MCF 10A (cell line): Measurements from ENCODE around the gene PLXND1. TPM values are rescaled to one million over a fixed set of nuclear protein-coding genes. Genes with fewer than 3 reads are reported as not detected.

Source experiments
- BruUV-seq: library from RNA; stranded (reverse); fragments of 400-500 nt; replicated peaks from 2 replicates; lab custom pipeline; 2021; lab: Mats Ljungman, UMichigan
- CTCF ChIA-PET: fragments of 300-600 bp; sonication (Branson Sonifier 250); formaldehyde crosslinking; extraction: SDS; loops from one replicate; lab custom pipeline; 2021; ENCODE audit warnings: antibody characterized with exemption, inconsistent platforms; lab: Yijun Ruan, JAX
- POLR2A ChIA-PET: fragments of 300-600, 350-650 bp; sonication (Branson Sonifier 250); formaldehyde crosslinking; extraction: SDS; loops from one replicate; lab custom pipeline; 2020; ENCODE audit warnings: antibody characterized with exemption, inconsistent platforms; lab: Yijun Ruan, JAX
- DNase-seq: peaks from one replicate; pipeline ENCODE4 v3.0.0-alpha.2; 2018; ENCODE audit not compliant: unreplicated experiment
- H3K27ac Mint-ChIP-seq: one replicate; pipeline ENCODE4 v1.8.0; 2022; ENCODE audit warnings: mild to moderate bottlenecking, low read depth, mixed read lengths; ENCODE audit not compliant: unreplicated experiment
- H3K27me3 Mint-ChIP-seq: one replicate; pipeline ENCODE4 v1.8.0; 2022; ENCODE audit warnings: mixed read lengths; ENCODE audit not compliant: insufficient read depth, unreplicated experiment
- H3K36me3 Mint-ChIP-seq: one replicate; pipeline ENCODE4 v1.8.0; 2022; ENCODE audit warnings: mild to moderate bottlenecking, moderate library complexity, mixed read lengths; ENCODE audit not compliant: insufficient read depth, unreplicated experiment
- H3K4me1 Mint-ChIP-seq: one replicate; pipeline ENCODE4 v1.8.0; 2022; ENCODE audit warnings: mixed read lengths; ENCODE audit not compliant: insufficient read depth, unreplicated experiment
- H3K4me3 Mint-ChIP-seq: one replicate; pipeline ENCODE4 v1.8.0; 2022; ENCODE audit warnings: mild to moderate bottlenecking, moderate library complexity, mixed read lengths; ENCODE audit not compliant: unreplicated experiment
- H3K9me3 Mint-ChIP-seq: one replicate; pipeline ENCODE4 v1.8.0; 2022; ENCODE audit warnings: mixed read lengths; ENCODE audit not compliant: unreplicated experiment
- intact Hi-C: fragments of 100-400 bp; cut with micrococcal nuclease; formaldehyde crosslinking; loops from 2 replicates; pipeline ENCODE4 v1.14.1; 2022
- total RNA-seq: library from RNA; stranded (reverse); gene quantifications from 2 replicates; pipeline ENCODE4 v1.2.3, GENCODE V29; 2022
- TF ChIP-seq, protein P1 (sequence below): fragments of 200-600 bp; IDR thresholded peaks from one replicate; pipeline ENCODE4 v1.8.0; 2022; ENCODE audit warnings: antibody characterized with exemption, mild to moderate bottlenecking; ENCODE audit not compliant: unreplicated experiment

PLXND1 gene
- total RNA-seq, 1 experiment from 2014 or later = 5.6 TPM

DNA sequence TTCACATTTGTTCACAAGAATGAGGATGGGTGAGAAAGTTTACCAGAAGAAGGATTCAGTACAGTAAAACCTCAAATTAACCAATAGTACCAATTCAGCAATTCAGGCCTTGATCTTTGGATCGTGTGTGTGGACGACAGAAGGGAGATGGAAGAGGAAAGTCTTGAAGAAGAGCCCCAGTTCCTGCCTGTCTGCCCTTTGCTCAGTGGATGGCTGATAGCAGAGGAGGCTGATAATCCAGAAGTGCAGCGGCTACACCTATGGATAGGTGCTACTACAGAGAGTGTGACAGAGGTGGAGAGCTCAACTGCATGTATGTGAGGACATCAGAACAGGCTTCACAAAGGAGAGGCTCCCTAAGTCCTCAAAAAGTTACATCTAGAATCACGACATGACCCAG lies 29.2 kb upstream of the PLXND1 start:
- DNase-seq = no peak
- Mint-ChIP-seq H3K4me1 (no peaks in the 10 kb centered on the region), H3K4me3 (no peak overlapping the region), H3K27me3 (no peaks in the 10 kb centered on the region), H3K9me3 (peaks cover 13% of the 10 kb centered on the region), H3K27ac (no peak overlapping the region), H3K36me3 (no peaks in the 10 kb centered on the region)
- CTCF ChIA-PET = interaction anchor here (0.6 to 1.5 kb wide), 4 partner anchors 145 to 400 kb away, joined by 3 to 7 read pairs (median 4); no protein-coding TSS in a partner anchor
- POLR2A ChIA-PET = interaction anchor here (0.6 kb wide), 1 partner anchor 9 kb away, joined by 3 read pairs; no protein-coding TSS in a partner anchor
- TF ChIP-seq, protein P1, sequence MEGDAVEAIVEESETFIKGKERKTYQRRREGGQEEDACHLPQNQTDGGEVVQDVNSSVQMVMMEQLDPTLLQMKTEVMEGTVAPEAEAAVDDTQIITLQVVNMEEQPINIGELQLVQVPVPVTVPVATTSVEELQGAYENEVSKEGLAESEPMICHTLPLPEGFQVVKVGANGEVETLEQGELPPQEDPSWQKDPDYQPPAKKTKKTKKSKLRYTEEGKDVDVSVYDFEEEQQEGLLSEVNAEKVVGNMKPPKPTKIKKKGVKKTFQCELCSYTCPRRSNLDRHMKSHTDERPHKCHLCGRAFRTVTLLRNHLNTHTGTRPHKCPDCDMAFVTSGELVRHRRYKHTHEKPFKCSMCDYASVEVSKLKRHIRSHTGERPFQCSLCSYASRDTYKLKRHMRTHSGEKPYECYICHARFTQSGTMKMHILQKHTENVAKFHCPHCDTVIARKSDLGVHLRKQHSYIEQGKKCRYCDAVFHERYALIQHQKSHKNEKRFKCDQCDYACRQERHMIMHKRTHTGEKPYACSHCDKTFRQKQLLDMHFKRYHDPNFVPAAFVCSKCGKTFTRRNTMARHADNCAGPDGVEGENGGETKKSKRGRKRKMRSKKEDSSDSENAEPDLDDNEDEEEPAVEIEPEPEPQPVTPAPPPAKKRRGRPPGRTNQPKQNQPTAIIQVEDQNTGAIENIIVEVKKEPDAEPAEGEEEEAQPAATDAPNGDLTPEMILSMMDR = no peak
- BruUV-seq = no TSS peak
- intact Hi-C loops = no loop called here

DNA sequence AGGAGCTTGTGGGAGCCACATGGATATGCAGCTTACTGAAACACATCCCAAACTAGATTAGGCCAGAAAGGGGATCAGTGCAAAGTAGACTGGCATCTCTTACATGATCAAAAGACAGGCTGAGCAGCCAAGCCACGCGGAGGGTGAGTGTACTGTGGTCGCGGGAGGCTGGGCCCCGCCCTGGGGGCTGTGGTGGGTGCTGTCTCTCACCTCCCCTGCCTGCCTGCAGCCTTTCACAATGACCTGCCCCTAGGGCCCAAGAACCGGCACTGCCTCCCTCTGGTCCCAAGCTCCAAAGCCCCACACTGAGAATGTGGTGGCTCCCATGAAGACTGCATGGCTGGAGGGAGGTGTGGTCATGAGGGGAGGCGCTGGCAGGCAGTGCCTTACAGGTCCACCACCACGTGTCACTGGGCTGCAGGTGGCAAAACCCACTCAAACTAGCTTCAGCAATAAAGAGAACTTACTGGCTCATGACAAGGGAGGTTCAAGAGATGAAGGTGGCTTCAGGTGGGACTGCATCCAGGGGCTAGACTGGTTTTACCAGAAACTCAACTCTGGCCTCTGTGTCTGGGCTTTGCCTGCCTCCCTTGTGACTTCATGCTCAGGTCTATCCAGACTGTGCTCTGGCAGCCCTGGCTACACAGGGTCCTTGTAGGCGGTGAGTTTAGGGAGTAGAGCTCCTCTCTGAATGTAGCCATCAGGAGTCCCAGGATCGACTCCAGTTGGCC lies 27.4 kb upstream of the PLXND1 start:
- TF ChIP-seq, protein P1 = no peak
- ChIA-PET CTCF (interaction anchor here (0.6 to 0.8 kb wide), 2 partner anchors 143 to 191 kb away, joined by 3 to 4 read pairs; no protein-coding TSS in a partner anchor), POLR2A (interaction anchor here (0.5 to 1.2 kb wide), 2 partner anchors 193 to 198 kb away, joined by 3 to 6 read pairs; no protein-coding TSS in a partner anchor)
- Mint-ChIP-seq H3K9me3 (peaks cover 13% of the 10 kb centered on the region), H3K4me3 (no peak overlapping the region), H3K36me3 (no peaks in the 10 kb centered on the region), H3K27ac (no peak overlapping the region), H3K27me3 (no peaks in the 10 kb centered on the region), H3K4me1 (no peaks in the 10 kb centered on the region)
- BruUV-seq = no TSS peak
- DNase-seq = no peak
- intact Hi-C loops = no loop called here

DNA sequence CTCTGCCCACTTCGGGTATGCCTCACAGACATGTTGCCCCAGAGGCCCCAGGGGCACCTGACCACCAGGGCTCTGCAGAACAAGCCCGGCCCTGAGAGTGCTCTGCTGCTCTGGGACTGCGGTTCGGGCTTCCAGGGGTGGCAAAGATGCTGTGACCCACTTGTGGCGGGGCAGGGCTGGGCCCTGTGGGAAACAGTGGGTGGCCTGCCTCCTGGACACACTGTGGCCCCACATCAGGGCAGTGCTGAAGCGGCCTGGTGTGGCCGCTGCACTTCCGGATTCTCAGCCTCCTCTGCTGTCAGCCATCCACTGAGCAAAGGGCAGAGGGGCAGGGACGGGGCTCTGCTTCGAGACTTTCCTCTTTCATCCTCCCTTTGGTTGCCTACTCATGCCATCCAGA lies 26.5 kb upstream of the PLXND1 start:
- peaks cover 4% of the 10 kb centered on the region for H3K4me1 Mint-ChIP-seq
- H3K4me3 Mint-ChIP-seq = no peak overlapping the region
- no peak for DNase-seq
- CTCF ChIA-PET = interaction anchor here (0.6 to 2.2 kb wide), 3 partner anchors 16 to 198 kb away, joined by 3 to 9 read pairs (median 3); no protein-coding TSS in a partner anchor
- no peaks in the 10 kb centered on the region for H3K27me3 Mint-ChIP-seq
- H3K36me3 Mint-ChIP-seq = no peaks in the 10 kb centered on the region
- no peak overlapping the region for H3K27ac Mint-ChIP-seq
- TF ChIP-seq, protein P1 = no peak
- BruUV-seq = no TSS peak
- intact Hi-C loops = no loop called here
- POLR2A ChIA-PET = interaction anchor here (0.5 kb wide), 1 partner anchor 277 kb away, joined by 3 read pairs; no protein-coding TSS in a partner anchor
- peaks cover 13% of the 10 kb centered on the region for H3K9me3 Mint-ChIP-seq

DNA sequence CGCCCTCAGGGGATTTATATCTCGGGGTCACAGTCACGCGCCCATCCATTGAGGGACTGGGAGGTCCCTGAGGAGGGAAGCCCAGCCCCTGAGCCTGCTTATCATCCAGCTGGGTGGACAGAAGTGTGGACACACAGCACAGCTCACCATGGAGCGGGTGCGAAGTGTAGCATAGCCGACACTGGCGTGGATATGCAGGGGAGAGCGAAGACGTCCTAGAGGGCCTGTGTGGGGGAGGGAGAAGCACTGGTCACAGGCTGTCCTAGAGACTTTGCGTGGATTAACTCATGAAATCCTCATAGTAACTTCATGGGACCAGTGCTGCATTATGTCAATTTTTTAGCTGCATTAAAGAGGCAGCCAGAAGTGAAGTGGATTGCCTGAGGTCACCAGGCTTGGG lies 26.1 kb upstream of the PLXND1 start:
- TF ChIP-seq, protein P1 = no peak
- peaks cover 8% of the 10 kb centered on the region for H3K4me1 Mint-ChIP-seq
- intact Hi-C loops = no loop called here
- no peak for DNase-seq
- peaks cover 13% of the 10 kb centered on the region for H3K9me3 Mint-ChIP-seq
- H3K4me3 Mint-ChIP-seq = no peak overlapping the region
- H3K27me3 Mint-ChIP-seq = no peaks in the 10 kb centered on the region
- POLR2A ChIA-PET = interaction anchor here (0.5 to 0.8 kb wide), 2 partner anchors 199 to 277 kb away, joined by 3 read pairs; no protein-coding TSS in a partner anchor
- no peaks in the 10 kb centered on the region for H3K36me3 Mint-ChIP-seq
- no peak overlapping the region for H3K27ac Mint-ChIP-seq
- no TSS peak for BruUV-seq
- CTCF ChIA-PET = interaction anchor here (0.6 to 2.2 kb wide), 6 partner anchors 16 to 198 kb away, joined by 3 to 9 read pairs (median 3); no protein-coding TSS in a partner anchor
